Measurements from ENCODE around the gene CASK.
A peak's percentile ranks its signal among the peaks of the same experiment; 100 is the strongest.
"Not testable (repeated sequence)": the region's sequence is repeated elsewhere in the genome, so short reads cannot be mapped to it uniquely, and the experiment has no call there.

CASK gene

DNA sequence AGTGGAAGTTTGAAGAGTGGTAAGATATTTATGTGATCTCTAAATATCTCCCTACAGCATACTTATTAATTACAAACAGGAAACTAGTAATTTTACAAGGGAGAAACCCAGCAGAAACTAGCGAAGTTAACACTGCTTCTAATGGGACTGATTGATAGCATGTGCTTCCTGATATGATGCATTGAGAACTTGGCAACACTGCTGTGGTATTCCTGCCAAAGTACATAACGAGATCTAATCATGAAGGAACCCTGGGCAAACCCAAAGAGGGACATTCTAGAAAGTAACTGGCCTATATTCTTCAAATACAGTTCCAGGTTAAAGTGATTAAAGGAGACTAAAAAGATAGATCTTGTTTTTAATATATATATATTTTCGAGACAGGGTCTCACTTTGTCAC lies 239.2 kb downstream of the CASK start:
- DNase-seq, result no peak

DNA sequence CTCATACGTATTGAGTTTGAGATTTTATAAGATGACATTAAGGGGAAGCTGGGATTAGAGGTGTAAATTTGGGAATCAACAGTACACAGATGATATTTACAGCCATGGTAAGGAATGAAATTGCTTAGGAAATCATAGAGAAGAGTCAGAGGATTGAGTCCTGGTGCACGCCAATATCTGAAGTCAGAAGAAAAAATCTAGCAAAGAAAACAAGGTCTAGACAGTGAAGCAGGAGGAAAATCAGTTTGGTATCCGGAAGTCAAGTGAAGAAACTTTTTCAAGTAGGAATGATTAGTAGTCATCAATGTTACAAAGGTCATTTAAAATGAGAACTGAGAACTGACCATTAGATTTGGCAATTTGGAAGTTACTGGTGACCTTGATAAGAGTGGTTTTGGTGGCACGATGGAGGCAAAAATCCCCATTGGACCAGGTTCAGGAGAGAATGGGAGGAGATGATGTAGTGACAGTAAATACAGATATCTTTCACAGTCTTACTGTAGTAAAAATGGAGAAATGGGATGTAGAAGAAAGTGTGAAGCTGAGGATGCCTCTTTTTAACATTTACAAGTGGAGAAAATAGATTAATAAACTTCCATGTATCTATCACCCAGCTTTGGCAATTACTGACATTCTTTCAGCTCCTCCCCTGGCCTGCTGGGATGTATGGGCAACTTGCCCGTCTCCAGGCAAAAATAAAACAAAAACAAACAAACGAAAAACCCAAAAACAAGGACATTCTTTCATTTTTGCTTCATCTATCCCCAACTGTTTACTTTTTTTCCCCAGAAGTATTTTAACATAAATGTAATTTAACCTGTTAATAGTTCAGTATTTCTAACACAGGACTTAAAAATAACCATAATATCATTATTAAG lies 245.9 kb downstream of the CASK start:
- no peak for DNase-seq

DNA sequence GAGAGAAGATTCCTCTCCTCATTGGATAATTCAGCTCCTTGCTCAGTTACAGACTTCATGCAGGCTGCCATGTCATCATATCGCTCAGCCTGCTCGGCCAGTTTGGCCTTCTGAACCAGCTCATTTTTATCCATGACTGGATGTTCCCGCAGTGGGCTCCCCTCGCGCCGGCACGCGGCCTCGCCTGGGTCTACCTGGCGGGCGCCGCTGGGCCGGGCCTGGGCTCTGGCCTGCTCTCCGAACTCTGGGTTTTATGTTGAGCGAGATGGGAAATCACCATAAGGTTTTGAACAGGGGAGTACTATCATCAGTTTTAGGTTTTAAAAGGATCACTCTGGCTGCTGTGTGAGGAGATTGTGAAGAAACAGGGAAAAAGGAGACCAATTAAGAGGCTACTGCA lies 247.0 kb downstream of the CASK start:
- not testable (repeated sequence) for DNase-seq

DNA sequence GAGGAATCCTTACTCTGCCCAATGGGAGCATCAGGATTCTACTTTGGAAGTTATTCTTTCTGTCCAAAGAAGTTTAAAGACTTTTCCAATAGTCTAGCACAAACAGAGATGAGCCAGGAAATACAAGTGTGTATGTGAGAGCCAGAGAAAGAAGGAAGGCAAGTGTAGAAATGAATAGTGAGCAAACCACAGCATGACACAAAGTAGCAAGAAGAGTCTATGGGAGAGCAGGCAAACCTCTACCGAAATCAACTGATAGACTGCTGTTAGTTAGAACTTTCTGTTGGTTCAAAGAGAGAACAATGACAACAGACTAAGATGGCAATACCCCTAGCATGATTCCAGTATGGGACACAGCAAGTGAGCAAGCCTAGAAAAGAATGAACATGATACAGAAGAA lies 250.7 kb downstream of the CASK start:
- no peak for DNase-seq

DNA sequence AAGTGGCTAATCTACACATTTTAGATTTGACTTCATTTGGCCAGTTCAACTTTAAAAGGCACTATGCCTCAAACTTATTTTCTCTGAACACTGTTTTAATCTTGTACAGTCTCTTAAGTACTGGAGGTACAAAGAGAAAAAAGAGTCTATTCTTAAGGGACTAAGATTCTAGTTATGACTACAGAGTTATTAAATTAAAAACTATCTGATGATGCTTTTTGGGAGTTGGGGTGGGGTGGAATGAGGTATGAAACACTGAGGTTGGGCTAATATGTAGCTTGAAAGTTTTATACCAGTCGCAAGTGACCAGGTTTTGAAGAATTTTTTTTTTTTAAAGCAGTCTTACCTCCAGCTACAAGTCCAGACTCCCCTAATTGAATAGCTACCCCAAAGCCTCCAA lies 252.3 kb downstream of the CASK start:
- DNase-seq, result no peak

DNA sequence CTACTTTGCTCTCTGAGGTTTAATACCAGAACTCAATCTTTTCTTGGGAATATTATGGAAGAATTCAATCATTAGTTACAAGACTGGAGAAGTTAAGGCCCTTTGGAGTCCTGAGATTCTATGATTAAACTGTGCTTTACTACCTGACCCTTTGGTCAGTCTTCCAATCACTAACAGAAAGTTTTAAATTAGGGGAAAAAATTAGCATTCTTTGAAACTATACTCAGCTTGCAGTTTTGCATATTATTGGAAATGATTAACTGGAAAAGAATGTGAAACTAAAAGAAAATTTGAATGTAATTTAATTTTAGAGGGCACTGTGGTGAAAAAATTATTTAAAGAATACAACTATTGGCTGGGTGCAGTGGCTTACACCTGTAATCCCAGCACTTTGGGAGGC lies 253.2 kb downstream of the CASK start:
- no peak for DNase-seq

DNA sequence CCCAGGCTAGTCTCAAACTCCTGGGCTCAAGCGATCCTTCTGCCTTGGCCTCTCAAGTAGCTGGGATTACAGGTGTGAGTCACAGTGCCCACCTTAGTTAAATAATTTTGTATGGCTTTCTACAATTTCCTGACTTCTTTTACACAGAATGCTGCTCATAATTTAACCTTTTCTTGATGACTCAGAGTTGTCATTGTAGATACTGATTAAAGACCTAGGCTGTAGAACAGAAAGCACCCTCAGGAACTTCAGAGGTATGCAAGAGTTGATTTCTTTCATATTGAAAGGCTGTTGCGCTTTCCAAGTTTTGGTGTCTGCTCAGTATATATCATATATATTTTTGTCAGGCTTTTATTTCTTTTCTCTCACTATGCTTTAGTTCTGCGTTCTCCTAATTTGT lies 255.7 kb downstream of the CASK start:
- no peak for DNase-seq

DNA sequence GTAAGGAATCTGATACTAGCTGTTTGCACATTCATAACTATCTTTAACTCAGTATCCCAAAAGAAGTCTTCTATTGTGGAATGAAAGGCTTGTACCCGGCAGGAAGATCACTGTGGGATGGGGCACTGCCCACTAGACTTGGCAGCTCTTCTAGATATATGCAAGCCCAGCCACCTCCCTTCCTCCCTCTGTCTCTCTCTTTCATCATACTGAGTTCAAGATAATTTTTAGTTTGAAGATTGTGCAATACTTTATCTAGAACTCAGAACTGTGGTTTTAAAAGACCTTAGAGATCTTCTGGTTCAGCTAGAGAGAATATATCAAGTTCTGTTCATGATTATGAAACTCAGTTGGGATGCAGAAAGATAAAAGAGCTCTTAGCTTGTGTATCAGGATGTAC lies 257.1 kb downstream of the CASK start:
- DNase-seq, result no peak

DNA sequence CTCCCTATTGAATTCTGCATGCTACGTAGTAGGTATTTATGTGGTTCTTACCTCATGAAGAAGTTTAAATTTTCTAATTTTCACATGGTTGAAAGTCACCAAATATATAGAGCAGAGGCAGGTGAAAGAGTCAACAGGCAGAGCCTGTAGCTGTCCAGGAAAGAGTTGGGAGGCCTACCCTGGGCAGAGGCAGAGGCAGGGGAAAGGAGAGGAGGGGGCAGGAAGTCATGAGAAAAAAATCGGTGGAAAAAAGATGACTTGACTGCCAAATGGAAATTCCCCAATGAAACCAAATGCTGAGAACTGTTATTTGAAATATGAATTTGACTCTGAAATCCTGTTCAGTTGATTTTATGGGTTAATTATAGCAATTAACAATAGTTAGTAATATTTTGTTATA lies 257.7 kb downstream of the CASK start:
- DNase-seq, result no peak

DNA sequence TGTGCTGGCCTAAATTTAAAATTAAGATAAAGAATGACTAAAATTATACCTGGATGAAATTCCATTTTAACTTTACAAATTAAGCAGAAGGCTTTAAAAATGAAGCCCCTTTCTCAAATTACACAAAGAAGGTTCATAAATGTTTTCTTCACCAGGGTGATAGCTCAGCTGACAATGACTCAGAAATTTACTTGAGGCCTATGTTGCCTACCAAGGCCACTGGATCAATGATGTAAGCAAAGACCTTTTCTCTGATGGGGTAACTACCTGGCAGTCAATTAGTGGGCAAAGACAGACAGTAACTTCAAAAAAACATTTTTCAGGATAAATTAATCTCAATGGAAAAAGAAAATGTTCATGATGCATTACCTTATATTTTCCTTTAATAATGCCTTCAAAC lies 258.4 kb downstream of the CASK start:
- no peak for DNase-seq

DNA sequence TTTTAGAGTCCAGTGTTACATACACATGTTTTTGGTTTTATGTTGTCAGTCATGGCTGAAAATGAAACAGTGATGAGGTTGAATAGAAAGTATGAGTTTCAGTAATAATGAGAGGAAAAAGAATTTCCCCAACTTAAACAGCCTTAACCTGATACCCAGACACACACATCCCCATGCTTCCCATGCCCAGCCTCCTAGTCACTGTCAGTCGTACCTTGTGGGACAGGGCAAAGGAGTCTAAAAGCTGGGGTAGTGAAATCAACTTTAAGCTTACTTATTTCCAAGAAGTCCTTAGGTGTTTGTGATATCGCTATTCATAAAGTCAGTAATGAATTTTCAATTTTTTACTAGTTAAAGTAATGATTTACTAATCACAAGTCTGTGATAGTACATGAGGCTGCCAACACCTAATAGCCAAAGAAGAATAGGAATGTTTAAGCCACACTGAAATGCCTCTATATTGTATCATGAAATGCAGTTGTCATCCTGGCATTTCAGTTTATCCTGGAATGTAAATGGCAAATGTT lies 258.9 kb downstream of the CASK start:
- DNase-seq, result no peak

DNA sequence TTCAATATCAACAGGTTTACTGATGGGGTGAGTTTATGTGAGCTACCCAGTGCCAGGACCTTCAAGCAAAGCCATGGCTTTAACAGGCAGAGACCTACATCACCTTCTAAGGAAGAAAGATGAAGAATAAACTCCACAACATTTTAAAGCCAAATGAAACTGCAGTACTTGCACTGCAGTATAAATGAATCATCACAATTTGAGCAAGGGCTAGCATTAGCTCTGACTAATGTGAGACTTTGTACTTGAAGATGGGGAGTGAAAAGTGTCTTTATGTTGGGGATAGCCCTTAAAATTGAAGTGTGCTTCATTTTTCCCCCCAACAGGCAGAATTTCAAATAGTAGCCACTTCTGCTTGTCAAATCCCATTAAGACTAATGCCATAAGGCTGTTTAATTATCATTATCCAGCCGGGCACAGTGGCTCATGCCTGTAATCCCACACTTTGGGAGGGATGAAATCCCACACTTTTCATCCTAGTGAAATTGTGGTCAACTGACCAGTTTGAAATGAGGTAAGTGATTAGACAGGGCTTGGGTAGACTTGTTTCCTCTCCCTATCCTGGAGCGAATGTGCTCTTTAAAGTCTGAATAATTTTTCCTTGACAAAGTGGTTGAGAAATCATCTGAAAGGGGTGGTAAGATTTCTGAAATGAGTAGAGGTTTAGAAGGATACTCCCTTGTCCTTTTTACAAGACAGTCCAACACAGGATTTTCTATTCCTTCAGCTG lies 261.8 kb downstream of the CASK start:
- peak; percentile 3 for DNase-seq

DNA sequence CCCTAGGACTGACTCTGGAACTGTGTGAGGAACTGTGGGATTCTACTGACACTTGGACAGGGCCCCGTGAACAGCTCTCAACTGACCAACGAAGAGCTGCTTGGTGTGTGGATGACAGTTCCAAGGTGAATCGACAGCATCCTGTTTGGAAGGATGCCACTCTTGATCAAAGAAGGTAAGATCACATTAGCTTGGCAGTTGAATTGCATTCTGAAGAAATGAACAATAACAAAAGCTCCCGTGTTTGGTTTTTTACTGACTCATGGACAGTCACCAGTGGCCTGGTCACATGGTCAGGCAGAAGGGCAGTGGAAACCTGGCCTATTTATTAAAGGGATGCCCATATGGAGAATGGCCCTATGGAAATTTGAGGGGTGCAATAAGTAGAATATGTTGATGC lies 267.7 kb downstream of the CASK start:
- DNase-seq, result no peak

DNA sequence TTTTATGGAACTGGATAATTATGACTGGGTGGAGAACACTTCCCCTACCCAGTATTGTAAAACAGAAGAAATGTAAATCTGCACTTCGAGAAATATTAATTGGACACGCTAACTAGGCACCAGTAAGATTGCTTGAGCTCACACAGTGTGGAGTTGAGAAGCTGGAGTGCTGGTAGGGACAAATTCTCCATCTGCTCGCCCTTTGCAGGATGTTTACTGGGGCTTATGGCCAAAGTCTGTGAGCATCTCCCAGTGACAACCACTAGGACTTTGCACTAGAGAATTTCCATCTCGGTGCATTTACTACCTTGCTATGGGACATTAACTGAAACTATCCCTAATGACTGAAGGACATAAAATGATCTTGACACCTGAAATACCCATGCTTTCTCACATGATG lies 268.3 kb downstream of the CASK start:
- no peak for DNase-seq

DNA sequence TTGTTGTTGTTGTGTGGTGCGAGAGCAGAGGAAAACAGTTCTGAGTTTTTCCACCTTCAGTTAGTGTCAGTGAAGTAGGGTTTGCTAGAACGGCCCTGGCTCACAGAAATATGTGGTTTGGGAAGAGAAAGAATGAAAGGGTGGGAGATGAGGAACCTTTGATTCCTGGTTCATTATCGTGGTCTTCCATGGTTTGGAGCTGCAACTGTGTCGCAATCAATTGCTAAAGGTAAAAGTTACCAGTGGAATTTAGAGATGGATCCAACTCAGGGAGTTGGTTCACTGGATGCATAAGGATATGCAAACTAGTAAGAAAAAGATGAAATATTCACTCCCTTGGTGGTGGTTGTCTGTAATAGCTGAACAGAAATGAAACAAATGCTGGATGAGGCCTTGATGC lies 270.2 kb downstream of the CASK start:
- DNase-seq, result no peak

DNA sequence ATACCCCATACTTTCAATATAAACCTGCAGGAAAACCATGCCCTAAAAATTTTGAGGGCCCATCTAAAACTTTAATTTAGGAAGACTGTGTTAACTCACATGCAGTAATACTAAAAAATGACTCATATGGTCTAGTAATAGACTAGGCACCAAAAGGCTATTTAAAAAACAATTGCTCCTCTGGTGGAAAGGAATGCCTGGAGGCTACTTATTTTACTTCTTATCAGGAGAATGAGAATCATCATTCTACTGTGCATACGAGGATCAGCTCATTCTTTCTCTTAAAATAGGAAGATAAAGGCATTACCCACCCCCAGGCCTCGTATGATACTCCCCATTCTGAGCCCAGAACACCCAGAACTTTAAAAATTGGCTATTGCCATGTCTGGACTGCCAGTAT lies 277.2 kb downstream of the CASK start:
- not testable (repeated sequence) for DNase-seq

DNA sequence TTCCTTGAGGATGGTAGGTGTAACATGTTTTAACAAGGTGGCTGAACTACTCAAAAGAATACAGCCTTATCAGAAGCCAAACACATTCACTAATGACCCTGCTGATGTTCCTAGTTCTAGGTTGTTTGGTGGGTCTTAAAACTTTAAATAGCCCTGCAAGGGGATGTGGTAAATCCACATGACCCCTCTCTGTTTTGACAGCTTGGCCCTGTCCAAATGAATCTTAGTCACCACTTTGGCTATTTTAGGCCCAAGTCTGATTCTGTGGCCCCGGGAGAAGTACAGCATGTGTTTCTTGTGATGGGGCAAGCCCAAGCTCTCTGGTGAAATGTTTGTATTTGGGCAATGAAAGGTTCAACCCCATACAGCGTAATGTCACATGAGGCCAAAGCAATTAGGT lies 289.1 kb downstream of the CASK start:
- DNase-seq, result no peak

DNA sequence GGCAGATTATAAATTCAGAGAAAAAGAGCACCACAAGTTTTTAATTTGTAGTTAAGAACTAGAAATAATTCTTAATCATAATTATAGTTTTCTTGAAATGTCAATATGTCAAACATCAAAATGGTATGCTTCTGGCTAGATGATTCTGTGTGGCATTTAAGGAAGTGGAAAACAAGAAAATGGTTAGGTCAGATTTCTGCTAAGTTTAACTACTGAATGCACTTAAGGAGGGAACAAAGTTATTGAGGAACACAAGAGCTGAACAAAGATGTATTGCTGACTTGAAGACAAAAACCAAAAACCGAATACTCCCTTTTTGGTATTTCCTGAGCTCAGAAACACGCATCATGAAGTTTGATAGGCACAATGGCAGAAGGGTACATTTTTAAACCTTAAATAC lies 293.3 kb downstream of the CASK start:
- DNase-seq, result no peak

DNA sequence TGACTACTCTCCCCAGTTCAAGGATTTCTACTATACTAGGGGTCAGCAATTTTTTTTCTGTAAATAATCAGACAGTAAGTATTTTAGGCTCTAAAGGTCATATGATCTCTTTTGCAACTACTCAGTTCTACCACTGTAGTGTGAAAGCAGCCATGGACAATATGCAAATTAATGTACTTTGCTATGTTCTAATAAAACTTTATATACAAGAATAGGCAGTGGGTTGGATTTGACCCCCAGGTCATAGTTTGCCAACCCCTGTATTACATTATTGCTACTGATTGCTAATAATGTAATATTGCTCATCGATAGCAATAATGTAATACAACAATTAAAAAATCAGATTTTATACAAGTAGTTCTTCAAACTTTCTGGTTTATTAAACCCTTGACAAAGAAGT lies 293.8 kb downstream of the CASK start:
- no peak for DNase-seq

DNA sequence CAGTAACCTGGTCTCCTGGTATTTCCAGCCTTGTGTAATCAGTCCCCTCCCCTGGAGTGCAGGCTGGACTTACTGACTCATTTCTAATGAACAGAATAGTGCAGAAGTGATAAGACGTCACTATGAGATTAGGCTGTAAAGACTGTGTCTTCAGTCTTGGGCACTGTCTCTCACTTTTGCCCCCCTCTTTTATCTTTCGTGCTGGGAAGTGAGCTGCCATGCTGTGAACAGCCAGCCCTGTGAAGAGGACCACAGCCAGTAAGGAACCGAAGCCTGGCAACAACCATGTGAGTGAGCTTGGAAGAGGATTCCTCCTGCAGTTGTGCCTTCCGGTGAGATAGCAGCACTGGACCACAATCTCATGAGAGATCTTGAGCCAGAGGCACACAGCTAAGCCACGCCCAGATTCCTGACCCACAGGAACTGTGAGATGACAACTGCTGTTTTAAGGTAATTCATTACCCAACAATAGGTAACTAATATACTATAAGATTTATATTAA lies 302.1 kb downstream of the CASK start:
- DNase-seq, result no peak

DNA sequence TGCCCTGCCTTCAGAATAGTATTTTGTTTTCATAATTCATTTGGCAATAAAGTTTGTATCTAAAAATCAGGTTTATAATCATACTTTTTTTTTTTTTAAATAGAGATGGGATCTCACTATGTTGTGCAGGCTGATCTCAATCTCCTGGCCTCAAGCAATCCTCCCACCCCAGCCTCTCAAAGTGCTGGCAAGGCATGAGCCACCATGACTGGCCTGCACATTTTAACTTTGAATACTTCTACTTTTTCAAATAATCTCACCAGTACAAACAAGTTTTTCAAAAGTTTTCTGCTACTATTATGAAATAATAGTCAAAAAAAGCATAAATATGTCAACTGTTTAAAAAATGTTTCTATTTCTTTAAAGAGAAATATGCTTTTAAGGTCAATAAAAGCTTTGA lies 304.1 kb downstream of the CASK start:
- DNase-seq, result no peak

DNA sequence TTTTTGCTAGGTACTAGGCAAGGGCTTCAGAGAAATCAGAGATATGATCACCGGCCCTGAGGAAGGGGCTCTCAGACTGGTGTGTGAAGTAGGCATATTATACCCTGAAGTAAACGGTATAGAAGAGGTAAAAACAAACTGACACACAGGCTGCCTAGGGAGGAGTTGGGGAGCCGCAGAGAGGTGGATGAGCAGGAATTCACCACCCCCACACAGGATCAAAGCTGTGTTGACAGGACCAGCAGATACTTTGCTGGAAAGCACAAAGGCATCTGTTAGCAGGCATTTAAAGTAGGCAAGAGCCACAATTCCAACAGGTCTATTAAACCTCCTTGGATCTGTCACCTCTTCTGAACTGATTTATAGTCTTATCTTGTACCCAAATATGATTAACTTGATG lies 306.4 kb downstream of the CASK start:
- no peak for DNase-seq

DNA sequence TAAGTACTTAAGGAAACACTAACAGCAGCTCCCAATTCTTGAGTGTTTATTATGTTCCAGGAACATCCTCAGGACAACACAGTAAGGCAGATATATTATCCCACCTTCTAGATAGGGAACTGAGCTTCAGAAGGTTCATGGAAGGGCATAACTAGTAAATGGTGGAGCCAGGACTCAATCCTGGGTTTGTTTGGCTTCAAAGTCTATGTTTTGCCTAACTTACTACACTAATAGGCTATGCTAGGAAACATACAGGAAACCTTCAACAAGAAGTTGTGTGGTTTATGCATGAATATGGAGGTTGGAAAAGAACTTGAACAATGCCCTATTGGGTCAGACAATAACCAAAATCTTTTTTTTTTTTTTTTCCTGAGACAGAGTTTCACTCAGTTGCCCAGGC lies 307.1 kb downstream of the CASK start:
- DNase-seq, result no peak

DNA sequence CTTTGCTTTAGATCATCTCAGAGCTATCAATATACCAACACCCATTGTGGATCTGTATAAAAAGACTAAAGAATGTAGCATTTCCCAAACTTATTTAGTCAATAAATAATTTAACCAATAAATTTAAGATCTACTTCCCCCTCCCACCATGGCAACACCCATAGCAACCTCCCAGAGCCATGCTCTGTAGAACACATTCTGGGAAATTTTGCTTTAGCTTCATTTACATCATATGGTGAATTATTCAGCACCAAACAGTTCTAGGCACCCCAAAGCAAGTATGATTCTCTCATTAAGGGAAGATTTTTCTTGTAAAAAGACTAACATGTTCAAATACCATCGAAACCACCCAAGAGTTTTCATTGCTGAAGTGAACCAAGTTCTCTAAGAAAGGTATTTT lies 315.1 kb downstream of the CASK start:
- DNase-seq, result no peak
